Effector CD8-positive, alpha-beta T cell (primary cell): ENCODE results near the gene C11orf58.

Experiments used
- DNase-seq: peaks from one replicate; lab custom pipeline; 2025; lab: John Stamatoyannopoulos, UW

The C11orf58 gene

GRCh38 chr11:16804104-16804947, 65.9 kb downstream of the C11orf58 start:
- no peak for DNase-seq

DNA sequence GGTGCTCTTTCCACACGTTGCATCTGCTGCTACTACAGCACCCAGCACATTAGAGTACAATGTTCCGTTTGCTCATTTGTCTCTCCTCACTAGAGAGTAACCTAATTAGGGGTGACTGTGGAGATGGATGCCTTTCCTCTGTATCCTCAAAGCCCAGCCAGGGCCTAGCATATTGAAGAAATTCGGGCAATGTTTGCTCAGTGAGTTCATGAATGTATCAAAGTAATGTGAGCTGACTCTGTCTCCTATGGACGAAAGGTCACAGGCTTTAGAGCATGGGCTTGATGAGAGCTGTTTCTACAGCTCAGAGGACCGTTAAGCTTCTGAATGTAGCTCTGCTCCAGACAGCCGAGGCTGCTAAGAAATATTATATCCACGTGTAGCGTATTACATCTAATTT, 67.5 kb downstream of the C11orf58 start:
- DNase-seq = no peak

DNA sequence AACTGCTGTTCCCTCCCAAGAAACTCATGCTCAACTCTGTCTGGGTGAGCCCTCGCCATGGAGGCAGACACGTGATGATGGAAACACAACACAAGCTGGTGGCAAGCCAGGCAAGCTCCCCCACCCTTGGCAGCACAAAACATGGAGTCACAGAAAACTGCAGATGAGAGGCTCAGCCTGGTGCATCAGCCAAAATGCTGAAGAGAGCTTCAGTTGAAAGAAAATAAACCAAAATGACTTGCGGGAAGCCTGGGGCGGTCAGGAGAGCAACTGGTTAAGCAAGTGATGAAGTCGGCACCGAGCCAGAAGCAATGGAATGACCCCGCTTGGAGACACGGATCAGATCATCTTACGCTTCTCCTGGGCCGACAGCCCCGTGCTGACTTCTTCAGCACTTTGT, 68.3 kb downstream of the C11orf58 start:
- DNase-seq = no peak

DNA sequence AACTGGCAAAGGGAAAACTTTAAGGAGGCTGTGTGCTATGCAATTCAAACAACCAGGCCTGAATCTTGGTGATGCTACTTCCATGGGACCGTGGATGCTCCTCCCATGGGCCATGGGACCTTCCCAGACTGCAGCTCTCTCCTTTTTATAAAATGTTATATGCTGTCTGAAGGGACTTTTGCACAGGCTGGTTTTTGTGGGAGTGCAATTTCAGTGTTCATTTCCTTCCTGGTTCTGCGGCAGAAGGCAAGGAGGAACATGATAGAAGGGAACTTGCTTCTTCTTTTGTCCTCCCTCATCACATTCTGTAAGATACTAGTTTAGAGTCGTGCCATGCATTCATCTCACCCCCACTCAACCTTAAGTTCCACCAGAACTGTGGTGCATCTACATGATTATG, 68.9 kb downstream of the C11orf58 start:
- DNase-seq = no peak
